GM12892 (cell line): ENCODE results near the gene RIC8B.

Experiments
- POLR2A ChIP-seq: IDR thresholded peaks from 2 replicates; pipeline ENCODE4 v1.6.1; 2011; ENCODE audit warnings: low read depth, low read length, control low read depth
- POLR2AphosphoS5 ChIP-seq: IDR thresholded peaks from 2 replicates; pipeline ENCODE4 v1.6.1; 2011; ENCODE audit warnings: low read depth, low read length, control low read depth
- TAF1 ChIP-seq: IDR thresholded peaks from 2 replicates; pipeline ENCODE4 v1.6.1; 2011; ENCODE audit warnings: low read depth, mild to moderate bottlenecking, control low read depth, low read length, borderline replicate concordance

- TF ChIP-seq POLR2A, result no peak
- no peak for TF ChIP-seq POLR2AphosphoS5
- no peak for TF ChIP-seq TAF1
These were observed 132.2 kb downstream of the RIC8B start for GRCh38 chr12:106906715-106907114.
